Measurements from ENCODE around the gene CFAP20DC.

- TF ChIP-seq POLR2AphosphoS5 (IDR thresholded peaks at IDR 0.05; ENCODE audit: low read depth, low read length) (no peak), POLR2A (IDR thresholded peaks at IDR 0.05; ENCODE audit: low read depth, low read length) (no peak)
Observed at GRCh38 chr3:58991026-58991425, 58.8 kb downstream of the CFAP20DC start.
